HL-60 (cell line): Measurements from ENCODE around the gene MTR.
"Not testable (repeated sequence)": the region's sequence is repeated elsewhere in the genome, so short reads cannot be mapped to it uniquely, and the experiment has no call there.

Experiments
- DNase-seq, 2 experiments: peaks; one replicate each; pipeline ENCODE4 v3.0.0-alpha.2; 2010 to 2020; ENCODE audit warnings: low read depth in 1 of 2, low spot score in 1 of 2
- H3K27ac ChIP-seq: fragments of 250-450 bp; sonication (Bioruptor Pico); replicated peaks from 2 replicates; pipeline ENCODE4 v1.5.1; 2020; ENCODE audit warnings: mild to moderate bottlenecking, moderate library complexity
- H3K27me3 ChIP-seq: fragments of 250-450 bp; sonication (Bioruptor Pico); 2 replicates; pipeline ENCODE4 v1.5.1; 2021; ENCODE audit warnings: mild to moderate bottlenecking, moderate library complexity; ENCODE audit not compliant: insufficient read depth, poor library complexity, severe bottlenecking
- H3K4me3 ChIP-seq: replicated peaks from 2 replicates; pipeline ENCODE4 v1.5.1; 2011; ENCODE audit warnings: mild to moderate bottlenecking, control low read depth, low read length; ENCODE audit not compliant: insufficient read depth
- CTCF ChIP-seq: IDR thresholded peaks from one replicate; pipeline ENCODE4 v1.5.1; 2011; ENCODE audit warnings: low read length, control low read depth, inconsistent platforms; ENCODE audit not compliant: insufficient read depth
- GABPA ChIP-seq: IDR thresholded peaks from 2 replicates; pipeline ENCODE4 v1.6.1; 2012; ENCODE audit warnings: low read depth
- POLR2AphosphoS5 ChIP-seq: IDR thresholded peaks from 2 replicates; pipeline ENCODE4 v1.6.1; 2012; ENCODE audit warnings: low read depth
- REST ChIP-seq: IDR thresholded peaks from 2 replicates; pipeline ENCODE4 v1.6.1; 2012; ENCODE audit warnings: low read depth; ENCODE audit not compliant: insufficient replicate concordance
- SPI1 ChIP-seq: IDR thresholded peaks from 2 replicates; pipeline ENCODE4 v1.6.1; 2012; ENCODE audit warnings: low read depth, mild to moderate bottlenecking, borderline replicate concordance

MTR gene

GRCh38 chr1:236854605-236854983, 59.5 kb downstream of the MTR start:
- H3K27me3 ChIP-seq, result no peaks in the 10 kb centered on the region
- H3K27ac ChIP-seq, result no peak overlapping the region
- DNase-seq, result no peak
- no peak for TF ChIP-seq REST
- TF ChIP-seq GABPA, result no peak
- TF ChIP-seq SPI1, result no peak
- TF ChIP-seq POLR2AphosphoS5, result no peak
- TF ChIP-seq CTCF, result no peak
- H3K4me3 ChIP-seq, result no peak overlapping the region

DNA sequence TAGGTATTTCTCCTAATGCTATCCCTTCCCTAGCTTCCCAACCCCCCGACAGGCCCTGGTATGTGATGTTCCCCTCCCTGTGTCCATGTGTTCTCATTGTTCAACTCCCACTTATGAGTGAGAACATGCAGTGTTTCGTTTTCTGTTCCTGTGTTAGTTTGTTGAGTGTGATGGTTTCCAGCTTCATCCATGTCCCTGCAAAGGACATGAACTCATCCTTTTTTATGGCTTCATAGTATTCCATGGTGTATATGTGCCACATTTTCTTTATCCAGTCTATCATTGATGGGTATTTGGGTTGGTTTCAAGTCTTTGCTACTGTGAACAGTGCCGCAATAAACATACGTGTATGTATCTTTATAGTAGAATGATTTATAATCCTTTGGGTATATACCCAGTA, 61.6 kb downstream of the MTR start:
- not testable (repeated sequence) for DNase-seq, H3K27ac ChIP-seq, H3K27me3 ChIP-seq, H3K4me3 ChIP-seq

GRCh38 chr1:236858165-236858564, 63.1 kb downstream of the MTR start:
- H3K27ac ChIP-seq, result no peak overlapping the region
- DNase-seq, result no peak
- TF ChIP-seq SPI1 (no peak), CTCF (no peak)
- no peaks in the 10 kb centered on the region for H3K27me3 ChIP-seq
- no peak overlapping the region for H3K4me3 ChIP-seq

GRCh38 chr1:236860101-236860500, 65.0 kb downstream of the MTR start:
- Histone ChIP-seq H3K4me3 (no peak overlapping the region), H3K27me3 (no peaks in the 10 kb centered on the region), H3K27ac (no peak overlapping the region)
- no peak for DNase-seq
- no peak for TF ChIP-seq SPI1
- no peak for TF ChIP-seq POLR2AphosphoS5
- no peak for TF ChIP-seq CTCF
- no peak for TF ChIP-seq REST
- no peak for TF ChIP-seq GABPA
